ENCODE data around the gene IL17RA. TPM values are rescaled to one million over a fixed set of nuclear protein-coding genes. Genes with fewer than 3 reads are reported as not detected.
A peak's percentile ranks its signal among the peaks of the same experiment; 100 is the strongest.

IL17RA gene
- total and polyA plus RNA-seq, 2 of the 4 experiments (the other 2 are of a cell fraction) = 5.2 to 15.3 TPM

GRCh38 chr22:17077255-17077654 is 7.5 kb upstream of the IL17RA start:
- CTCF ChIA-PET = interaction anchor here (0.8 to 3.6 kb wide), 2 partner anchors 94 to 432 kb away, joined by 3 to 24 read pairs; no protein-coding TSS in a partner anchor
- TF ChIP-seq FOS (IDR thresholded peaks at IDR 0.05; ENCODE audit: low read depth, low read length) (peak; percentile 55; the same call in 1 of the 2 replicates), USF2 (IDR thresholded peaks at IDR 0.05; ENCODE audit: low read depth, low read length) (no peak)
- POLR2A ChIA-PET (ENCODE audit: unreplicated experiment) = no interaction called here
- Histone ChIP-seq H4K5ac (ENCODE audit: low read depth, low read length) (no peak overlapping the region), H3K79me1 (ENCODE audit: low read depth in 1 of 2, low read length in 2 of 2) (no peaks in the 10 kb centered on the region), H3K4me2 (ENCODE audit: low read depth, low read length) (no peak overlapping the region), H3K56ac (ENCODE audit: extremely low read depth, insufficient read depth, low read length) (no peak overlapping the region), H3K27me3 (ENCODE audit: control insufficient read depth, insufficient read depth, low read length) (no peaks in the 10 kb centered on the region; the same call in 1 of the 2 replicates), H3K4ac (ENCODE audit: low read depth, low read length) (no peak overlapping the region), H4K20me1 (ENCODE audit: insufficient read depth, low read length) (no peaks in the 10 kb centered on the region), H2AK9ac (replicated peaks; ENCODE audit: low read depth, low read length, poor library complexity) (no peak overlapping the region), H2BK5ac (ENCODE audit: low read depth, low read length, poor library complexity, severe bottlenecking) (no peak overlapping the region), H3K4me3 (ENCODE audit: insufficient read depth, low read depth, low read length) (no peak overlapping the region), H3K9me3 (ENCODE audit: control insufficient read depth, insufficient read depth, low read length) (no peaks in the 10 kb centered on the region), H3K23ac (ENCODE audit: low read depth, low read length) (no peak overlapping the region), H4K8ac (ENCODE audit: low read depth in 2 of 2, low read length in 2 of 2) (no peak overlapping the region), H4K91ac (ENCODE audit: insufficient read depth, low read depth, low read length) (no peak overlapping the region), H3K27ac (ENCODE audit: insufficient read depth, low read length) (no peak overlapping the region), H2AFZ (replicated peaks; ENCODE audit: low read length, poor library complexity) (no peak overlapping the region), H2AK5ac (ENCODE audit: low read depth, low read length) (no peak overlapping the region), H3K14ac (replicated peaks; ENCODE audit: low read depth, low read length) (no peak overlapping the region), H2BK120ac (ENCODE audit: low read depth, low read length) (peak overlapping the region; percentile 11; the same call in 1 of the 2 replicates), H2BK20ac (ENCODE audit: low read depth, low read length) (no peak overlapping the region), H3K4me1 (ENCODE audit: control insufficient read depth, insufficient read depth, low read length) (peaks cover 8% of the 10 kb centered on the region), H3K9ac (ENCODE audit: low read depth, low read length) (no peak overlapping the region), H3K9me1 (ENCODE audit: insufficient read depth, low read length) (no peaks in the 10 kb centered on the region), H3K18ac (ENCODE audit: low read depth, low read length) (no peak overlapping the region), H2BK15ac (ENCODE audit: low read depth, low read length) (no peak overlapping the region), H3K36me3 (ENCODE audit: control insufficient read depth, insufficient read depth, low read length) (no peaks in the 10 kb centered on the region)
- dilution Hi-C loops (cut with HindIII; ENCODE audit: low sequenced_read_pairs, unreplicated experiment) (no loop called here), intact Hi-C loops (cut with micrococcal nuclease) (loop anchor here (10.0 kb wide), 1 partner anchor 998 kb away; the partner anchor contains the start of gene PEX26), in situ Hi-C loops (cut with MboI; ENCODE audit: low sequenced_read_pairs) (loop anchor here (5.0 to 25.0 kb wide), 3 partner anchors 98 to 735 kb away; no protein-coding TSS in a partner anchor)
- BruUV-seq (replicated peaks) = no TSS peak
- ATAC-seq (ENCODE audit: low read depth) (peak; percentile 83), DNase-seq (peak; percentile 88)
